K562 (cell line): ENCODE data around the gene WHAMM.

ENCODE experiments used
- BCLAF1 ChIP-seq, 2 experiments: fragments of 450-650 bp in 1 of 2; IDR thresholded peaks; 2 replicates each; pipeline ENCODE4 v1.6.1; 2011 to 2017; ENCODE audit warnings: low read depth in 2 of 2, antibody characterized with exemption in 1 of 2, borderline replicate concordance in 1 of 2, low read length in 1 of 2, mild to moderate bottlenecking in 1 of 2, mixed read lengths in 1 of 2; ENCODE audit not compliant: control insufficient read depth in 1 of 2
- NFIC ChIP-seq: fragments of 450-650 bp; IDR thresholded peaks from 2 replicates; pipeline ENCODE4 v1.6.1; 2017; ENCODE audit warnings: mild to moderate bottlenecking, inconsistent platforms
- NR3C1 ChIP-seq: sonication (generic); formaldehyde crosslinking; IDR thresholded peaks from 2 replicates; pipeline ENCODE4 v1.8.1; 2022; ENCODE audit warnings: missing genetic modification reagents
- SMC3 ChIP-seq: conservative IDR thresholded peaks from 2 replicates; pipeline ENCODE4 v1.6.1; 2011; ENCODE audit warnings: low read depth, low read length, improper control_type of control experiment; ENCODE audit not compliant: insufficient read depth
- TFE3 ChIP-seq: fragments of 450-650 bp; formaldehyde crosslinking; IDR thresholded peaks from 2 replicates; pipeline ENCODE4 v1.4.0; 2020; ENCODE audit warnings: mild to moderate bottlenecking, mixed read lengths
- YY1 ChIP-seq, 3 experiments: IDR thresholded peaks; 2 replicates each; pipeline ENCODE4 v1.6.1; 2011; ENCODE audit warnings: low read length in 2 of 3, mild to moderate bottlenecking in 2 of 3, moderate library complexity in 2 of 3, borderline replicate concordance in 1 of 3, control low read depth in 1 of 3, low read depth in 1 of 3; ENCODE audit not compliant: insufficient read depth in 3 of 3, insufficient replicate concordance in 2 of 3, control insufficient read depth in 1 of 3, insufficient read length in 1 of 3; ENCODE audit errors: extremely low read depth in 1 of 3
- ZNF695 ChIP-seq: fragments of 450-650 bp; formaldehyde crosslinking; IDR thresholded peaks from 2 replicates; pipeline ENCODE4 v1.4.0; 2020; ENCODE audit warnings: mild to moderate bottlenecking, moderate library complexity
- ZNF707 ChIP-seq: fragments of 250-450 bp; sonication (Bioruptor Pico); conservative IDR thresholded peaks from 2 replicates; pipeline ENCODE4 v1.8.0; 2022; ENCODE audit warnings: inconsistent platforms, mild to moderate bottlenecking, moderate library complexity

GRCh38 chr15:82828075-82828474 lies 18.6 kb downstream of the WHAMM start:
- TF ChIP-seq YY1 (IDR thresholded peaks at IDR 0.05; ENCODE audit: borderline replicate concordance in 1 of 3, control insufficient read depth in 1 of 3, extremely low read depth in 1 of 3, insufficient read depth in 3 of 3, insufficient read length in 1 of 3, insufficient replicate concordance in 2 of 3, low read depth in 1 of 3, low read length in 2 of 3) (no peak), ZNF707 (CRISPR knock-in tag) (no peak), ZNF695 (CRISPR knock-in tag) (no peak), NR3C1 (CRISPR knock-in tag) (no peak), SMC3 (no peak), BCLAF1 (IDR thresholded peaks at IDR 0.05; ENCODE audit: borderline replicate concordance in 1 of 2, control insufficient read depth in 1 of 2, low read depth in 2 of 2, low read length in 1 of 2) (no peak), TFE3 (CRISPR knock-in tag) (no peak), NFIC (no peak)
